Esophagus squamous epithelium (tissue), 5 donors: ENCODE measurements around the gene UBL3. TPM values are rescaled to one million over a fixed set of nuclear protein-coding genes. Genes with fewer than 3 reads are reported as not detected.

Source experiments
- DNase-seq: peaks from one replicate; lab custom pipeline; 2025; lab: John Stamatoyannopoulos, UW
- H3K27ac ChIP-seq, 4 donors: fragments of 200-600 bp; sonication (generic); one replicate each; pipeline ENCODE4 v1.5.1; 2016 to 2019; ENCODE audit warnings: mild to moderate bottlenecking in 1 of 4
- H3K27me3 ChIP-seq, 4 donors: fragments of 200-600 bp; sonication (generic); 1 replicate in 3 of 4; 2 replicates in 1 of 4; pipeline versions ENCODE4 v1.5.1 to v1.6.0; 2017 to 2021; ENCODE audit warnings: antibody characterized with exemption in 1 of 4
- H3K36me3 ChIP-seq, 3 donors: fragments of 200-600 bp; sonication (generic); one replicate each; pipeline ENCODE4 v1.5.1; 2016 to 2019
- H3K4me1 ChIP-seq, 3 donors: fragments of 200-600 bp; sonication (generic); one replicate each; pipeline ENCODE4 v1.5.1; 2017 to 2019
- H3K4me3 ChIP-seq, 4 donors: fragments of 200-600 bp; sonication (generic); 1 replicate in 3 of 4; 2 replicates in 1 of 4; pipeline ENCODE4 v1.5.1; 2016 to 2019; ENCODE audit warnings: mild to moderate bottlenecking in 2 of 4, moderate library complexity in 1 of 4
- H3K9me3 ChIP-seq, 3 donors: fragments of 200-600 bp; sonication (generic); one replicate each; pipeline ENCODE4 v1.5.1; 2016 to 2019
- POLR2A ChIP-seq, 4 donors: fragments of 450-650 bp; IDR thresholded peaks; one replicate each; pipeline ENCODE4 v1.6.1; 2017; ENCODE audit warnings: antibody characterized with exemption in 4 of 4, mild to moderate bottlenecking in 4 of 4, moderate library complexity in 3 of 4
- WGBS, 2 donors: methylation state at CpG; one replicate each; pipeline ENCODE4 v1.1.5; 2018; 5-methylcytosine and 5-hydroxymethylcytosine counted together
- intact Hi-C: fragments of 100-400 bp; cut with DNase I; formaldehyde crosslinking; loops from one replicate; pipeline ENCODE4 v1.15.0; 2022
- total RNA-seq, 4 donors: library from RNA; depleted of rRNA; stranded (reverse); fragments of >200 nt; gene quantifications; one replicate each; pipeline ENCODE4 v1.1.0, GENCODE V29; 2016
- TF ChIP-seq, protein P1 (sequence below), 6 experiments: fragments of 450-650 bp in 4 of 6; fragments of 200-600 bp in 2 of 6; sonication (generic) in 2 of 6; IDR thresholded peaks; one replicate each; pipeline ENCODE4 v1.5.1; 2016 to 2019; ENCODE audit warnings: antibody characterized with exemption in 6 of 6, mild to moderate bottlenecking in 4 of 6, moderate library complexity in 4 of 6
- donor health status: DM: yes; HTN: yes; CAD: no.

UBL3 gene
- total RNA-seq, 4 donors from 2014 or later = 28.1 to 47.1 (median 35.4) TPM

GRCh38 chr13:29758531-29759114, 91.8 kb downstream of the UBL3 start:
- H3K27me3 ChIP-seq = no peaks in the 10 kb centered on the region
- no peak for DNase-seq
- TF ChIP-seq, protein P1, sequence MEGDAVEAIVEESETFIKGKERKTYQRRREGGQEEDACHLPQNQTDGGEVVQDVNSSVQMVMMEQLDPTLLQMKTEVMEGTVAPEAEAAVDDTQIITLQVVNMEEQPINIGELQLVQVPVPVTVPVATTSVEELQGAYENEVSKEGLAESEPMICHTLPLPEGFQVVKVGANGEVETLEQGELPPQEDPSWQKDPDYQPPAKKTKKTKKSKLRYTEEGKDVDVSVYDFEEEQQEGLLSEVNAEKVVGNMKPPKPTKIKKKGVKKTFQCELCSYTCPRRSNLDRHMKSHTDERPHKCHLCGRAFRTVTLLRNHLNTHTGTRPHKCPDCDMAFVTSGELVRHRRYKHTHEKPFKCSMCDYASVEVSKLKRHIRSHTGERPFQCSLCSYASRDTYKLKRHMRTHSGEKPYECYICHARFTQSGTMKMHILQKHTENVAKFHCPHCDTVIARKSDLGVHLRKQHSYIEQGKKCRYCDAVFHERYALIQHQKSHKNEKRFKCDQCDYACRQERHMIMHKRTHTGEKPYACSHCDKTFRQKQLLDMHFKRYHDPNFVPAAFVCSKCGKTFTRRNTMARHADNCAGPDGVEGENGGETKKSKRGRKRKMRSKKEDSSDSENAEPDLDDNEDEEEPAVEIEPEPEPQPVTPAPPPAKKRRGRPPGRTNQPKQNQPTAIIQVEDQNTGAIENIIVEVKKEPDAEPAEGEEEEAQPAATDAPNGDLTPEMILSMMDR (IDR thresholded peaks at IDR 0.05) = no peak
- TF ChIP-seq POLR2A (IDR thresholded peaks at IDR 0.05) = no peak
- peaks cover 0 to 5% (median 0%) of the 10 kb centered on the region in 3 donors for H3K36me3 ChIP-seq
- H3K27ac ChIP-seq = no peak overlapping the region
- 63 to 71% methylated on average over 9 of the region's 9 CpGs for WGBS, 2 donors
- intact Hi-C loops = no loop called here
- no peak overlapping the region for H3K4me3 ChIP-seq
- H3K4me1 ChIP-seq = no peaks in the 10 kb centered on the region
- H3K9me3 ChIP-seq = no peaks in the 10 kb centered on the region

DNA sequence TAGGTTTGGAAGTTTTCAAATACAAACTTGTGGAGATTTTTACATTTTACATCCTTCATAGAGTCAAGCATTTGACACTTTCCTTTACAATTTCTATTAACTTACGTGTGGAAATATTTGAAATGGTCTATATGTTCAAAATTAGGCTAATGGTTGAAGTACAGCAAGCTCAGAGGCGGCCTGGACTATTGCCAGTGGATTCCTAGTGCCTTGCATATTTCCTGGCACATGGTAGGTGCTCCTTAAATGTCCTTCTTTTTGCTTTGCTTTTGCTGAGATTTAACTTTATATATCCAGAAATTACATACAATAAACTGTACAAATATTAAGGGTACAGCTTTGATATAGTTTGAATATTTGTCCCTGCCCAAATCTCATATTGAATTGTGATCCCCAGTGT, 93.9 kb downstream of the UBL3 start:
- intact Hi-C loops = no loop called here
- DNase-seq = no peak
- H3K4me1 ChIP-seq = no peaks in the 10 kb centered on the region
- no peaks in the 10 kb centered on the region for H3K9me3 ChIP-seq
- H3K36me3 ChIP-seq = no peaks in the 10 kb centered on the region
- no peak overlapping the region for H3K4me3 ChIP-seq
- 82 to 87% methylated on average over 2 of the region's 2 CpGs for WGBS, 2 donors
- H3K27me3 ChIP-seq = no peaks in the 10 kb centered on the region
- no peak overlapping the region for H3K27ac ChIP-seq
- no peak for TF ChIP-seq POLR2A (IDR thresholded peaks at IDR 0.05)
- TF ChIP-seq, protein P1 (IDR thresholded peaks at IDR 0.05) = no peak

DNA sequence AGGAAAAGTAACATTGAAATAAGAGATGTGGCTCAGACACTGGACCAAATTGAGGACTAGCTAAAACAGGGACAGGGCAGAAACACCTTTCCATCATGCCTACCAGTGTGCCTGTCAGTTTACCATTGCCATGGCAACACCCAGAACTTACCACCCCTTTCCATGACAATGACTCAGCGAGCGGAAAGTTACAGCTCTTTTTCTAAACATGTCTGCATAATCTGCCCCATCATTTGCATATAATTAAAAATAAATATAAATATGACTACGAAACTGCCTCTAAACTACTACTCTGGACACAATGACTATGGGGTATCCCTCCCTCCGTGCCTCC, 96.0 kb downstream of the UBL3 start:
- WGBS, 2 donors = 87% methylated on average over 4 of the region's 4 CpGs
- Histone ChIP-seq H3K36me3 (no peaks in the 10 kb centered on the region), H3K27me3 (no peaks in the 10 kb centered on the region), H3K4me3 (no peak overlapping the region), H3K27ac (no peak overlapping the region), H3K9me3 (no peaks in the 10 kb centered on the region), H3K4me1 (no peaks in the 10 kb centered on the region)
- intact Hi-C loops = no loop called here
- TF ChIP-seq POLR2A (IDR thresholded peaks at IDR 0.05) = no peak
- TF ChIP-seq, protein P1 (IDR thresholded peaks at IDR 0.05) = no peak
- DNase-seq = no peak

GRCh38 chr13:29753618-29754472, 96.6 kb downstream of the UBL3 start:
- Histone ChIP-seq H3K9me3 (no peaks in the 10 kb centered on the region), H3K4me1 (no peaks in the 10 kb centered on the region), H3K4me3 (no peak overlapping the region), H3K27me3 (no peaks in the 10 kb centered on the region), H3K27ac (no peak overlapping the region), H3K36me3 (no peaks in the 10 kb centered on the region)
- TF ChIP-seq POLR2A (IDR thresholded peaks at IDR 0.05) = no peak
- TF ChIP-seq, protein P1 (IDR thresholded peaks at IDR 0.05) = no peak
- intact Hi-C loops = no loop called here
- 75 to 83% methylated on average over 10 of the region's 10 CpGs for WGBS, 2 donors
- no peak for DNase-seq

DNA sequence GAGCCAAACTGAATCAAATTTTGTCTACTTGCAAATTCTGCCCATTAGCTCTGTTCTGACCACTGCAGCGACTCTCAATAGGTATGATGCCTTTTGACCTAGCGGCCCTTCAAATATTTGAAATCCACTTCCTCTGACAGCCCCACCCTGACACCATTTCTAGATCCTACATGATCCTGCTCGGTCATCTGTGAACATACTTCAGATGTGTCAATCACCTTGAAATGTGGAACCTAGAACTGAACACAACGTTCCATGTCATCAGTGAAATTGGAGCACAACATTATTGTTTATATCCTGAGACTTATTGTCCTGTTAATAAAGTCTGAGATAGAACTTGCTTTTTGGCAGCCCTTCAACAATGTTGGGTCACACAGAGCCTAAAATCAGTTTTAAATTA, 98.2 kb downstream of the UBL3 start:
- Histone ChIP-seq H3K4me1 (no peaks in the 10 kb centered on the region), H3K4me3 (no peak overlapping the region), H3K9me3 (no peaks in the 10 kb centered on the region), H3K27ac (no peak overlapping the region), H3K36me3 (no peaks in the 10 kb centered on the region), H3K27me3 (no peaks in the 10 kb centered on the region)
- DNase-seq = no peak
- no peak for TF ChIP-seq POLR2A (IDR thresholded peaks at IDR 0.05)
- TF ChIP-seq, protein P1 (IDR thresholded peaks at IDR 0.05) = no peak
- WGBS, 2 donors = 80 to 81% methylated on average over 4 of the region's 4 CpGs
- intact Hi-C loops = no loop called here
